ENCODE data around the gene GRIN2C.

DNA sequence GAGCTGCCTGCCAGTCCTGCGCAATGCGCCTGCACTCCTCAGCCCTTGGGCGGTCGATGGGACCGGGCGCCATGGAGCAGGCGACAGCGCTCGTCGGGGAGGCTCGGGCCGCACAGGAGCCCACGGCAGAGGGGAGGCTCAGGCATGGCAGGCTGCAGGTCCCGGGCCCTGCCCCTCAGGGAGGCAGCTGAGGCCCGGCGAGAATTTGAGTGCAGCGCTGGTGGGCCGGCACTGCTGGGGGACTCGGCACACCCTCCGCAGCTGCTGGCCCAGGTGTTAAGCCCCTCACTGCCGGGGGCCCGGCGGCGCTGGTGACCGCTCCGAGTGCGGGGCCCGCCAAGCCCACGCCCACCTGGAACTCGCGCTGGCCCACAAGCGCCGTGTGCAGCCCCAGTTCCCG lies 47.3 kb upstream of the GRIN2C start:
- TF ChIP-seq, protein P1, sequence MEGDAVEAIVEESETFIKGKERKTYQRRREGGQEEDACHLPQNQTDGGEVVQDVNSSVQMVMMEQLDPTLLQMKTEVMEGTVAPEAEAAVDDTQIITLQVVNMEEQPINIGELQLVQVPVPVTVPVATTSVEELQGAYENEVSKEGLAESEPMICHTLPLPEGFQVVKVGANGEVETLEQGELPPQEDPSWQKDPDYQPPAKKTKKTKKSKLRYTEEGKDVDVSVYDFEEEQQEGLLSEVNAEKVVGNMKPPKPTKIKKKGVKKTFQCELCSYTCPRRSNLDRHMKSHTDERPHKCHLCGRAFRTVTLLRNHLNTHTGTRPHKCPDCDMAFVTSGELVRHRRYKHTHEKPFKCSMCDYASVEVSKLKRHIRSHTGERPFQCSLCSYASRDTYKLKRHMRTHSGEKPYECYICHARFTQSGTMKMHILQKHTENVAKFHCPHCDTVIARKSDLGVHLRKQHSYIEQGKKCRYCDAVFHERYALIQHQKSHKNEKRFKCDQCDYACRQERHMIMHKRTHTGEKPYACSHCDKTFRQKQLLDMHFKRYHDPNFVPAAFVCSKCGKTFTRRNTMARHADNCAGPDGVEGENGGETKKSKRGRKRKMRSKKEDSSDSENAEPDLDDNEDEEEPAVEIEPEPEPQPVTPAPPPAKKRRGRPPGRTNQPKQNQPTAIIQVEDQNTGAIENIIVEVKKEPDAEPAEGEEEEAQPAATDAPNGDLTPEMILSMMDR (IDR thresholded peaks at IDR 0.05) = no peak
- TF ChIP-seq POLR2A (IDR thresholded peaks at IDR 0.05) = no peak
- TF ChIP-seq POLR2AphosphoS5 (IDR thresholded peaks at IDR 0.05) = no peak

Measured in sigmoid colon (tissue), 4 donors.